GM18909 (cell line): Measurements from ENCODE around the gene SLC2A9.
"Not testable (repeated sequence)": the region's sequence is repeated elsewhere in the genome, so short reads cannot be mapped to it uniquely, and the experiment has no call there.

Source experiments
- ATAC-seq: cut with Tn5 transposase; IDR thresholded peaks from one replicate; pipeline ENCODE4 v1.9.1; 2021; ENCODE audit warnings: mild to moderate bottlenecking; ENCODE audit not compliant: unreplicated experiment, poor library complexity

The SLC2A9 gene

DNA sequence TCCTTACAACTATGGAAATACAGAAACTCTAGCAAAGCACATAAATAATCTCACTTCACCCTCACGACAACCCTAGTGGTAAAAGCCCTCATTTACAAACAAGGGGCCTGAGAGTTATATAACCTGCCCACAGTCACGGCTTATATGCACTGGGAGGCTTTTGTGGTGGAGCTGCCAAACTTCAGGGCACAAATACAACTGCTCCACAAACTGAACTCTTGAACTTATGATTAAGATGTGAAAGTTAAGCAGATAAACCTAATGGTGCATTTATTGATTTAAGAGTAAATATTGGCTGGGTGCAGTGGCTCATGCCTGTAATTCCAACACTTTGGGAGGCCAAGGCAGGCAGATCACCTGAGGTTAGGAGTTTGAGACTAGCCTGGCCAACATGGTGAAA lies 19.0 kb downstream of the SLC2A9 start:
- ATAC-seq, result peak; percentile 33

DNA sequence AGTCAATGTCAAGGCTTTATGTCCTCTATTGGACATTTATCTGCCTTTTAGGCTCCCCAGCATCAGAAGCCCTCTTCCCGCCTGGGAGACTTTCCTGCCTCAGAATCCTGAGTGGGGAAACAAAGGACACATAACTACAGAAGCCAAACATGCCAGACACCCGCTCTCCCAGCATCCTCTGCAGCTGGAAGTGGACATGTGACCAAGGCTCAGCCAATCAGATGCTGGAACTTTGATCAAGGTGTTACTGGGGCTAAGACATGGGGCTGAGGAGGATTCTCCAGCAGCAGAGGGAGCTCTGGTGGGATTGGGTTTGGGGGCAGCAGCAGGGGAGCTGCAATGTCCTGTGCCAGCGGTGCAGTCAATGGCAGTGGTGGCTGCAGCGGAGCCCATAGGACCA lies 19.5 kb downstream of the SLC2A9 start:
- no peak for ATAC-seq

DNA sequence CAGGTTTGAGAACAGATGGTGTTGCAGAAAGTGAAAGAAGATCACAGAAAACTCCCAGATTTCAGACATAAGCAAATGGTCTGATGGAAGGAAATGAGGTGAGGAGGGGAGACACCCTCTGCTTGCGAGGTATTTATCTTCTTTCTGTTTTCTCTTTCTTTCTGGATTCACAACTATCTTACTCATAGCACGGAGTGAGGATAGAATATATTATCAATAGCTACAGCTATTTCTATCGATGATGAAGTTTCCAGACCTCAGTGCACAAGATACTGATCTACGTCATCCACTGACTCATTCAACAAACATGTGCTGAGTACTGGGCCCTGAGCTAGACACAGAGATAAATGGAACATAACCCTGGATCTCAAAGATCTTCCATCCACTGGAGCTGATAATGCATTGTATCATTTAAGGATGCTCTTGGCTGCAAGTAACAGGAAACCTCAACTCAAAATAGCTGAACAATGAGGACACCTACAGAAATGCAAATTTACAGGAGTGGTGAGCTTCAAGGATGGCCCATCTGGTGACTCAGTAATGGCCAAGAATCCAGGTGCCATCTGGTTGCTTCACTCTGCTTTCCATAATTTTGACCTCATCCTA lies 21.2 kb downstream of the SLC2A9 start:
- ATAC-seq, result peak; percentile 46

DNA sequence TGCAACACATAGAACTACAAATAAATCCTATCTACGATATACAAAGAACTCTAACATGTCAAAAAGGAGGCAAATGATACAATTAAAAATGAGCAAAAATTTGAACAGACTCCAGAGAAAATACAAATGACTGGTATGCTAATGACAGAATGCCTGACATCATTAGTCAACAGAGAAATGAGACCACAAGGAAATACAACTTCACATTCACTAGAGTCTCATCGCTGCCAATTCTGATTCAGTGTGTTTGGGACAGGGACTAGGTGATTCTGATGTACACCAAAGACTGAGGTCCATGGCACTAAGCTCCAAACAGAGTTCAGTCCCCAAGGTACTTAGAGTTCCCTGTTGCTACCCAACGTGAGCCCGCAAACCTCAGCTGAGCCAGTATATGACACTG lies 23.4 kb downstream of the SLC2A9 start:
- ATAC-seq, result no peak

DNA sequence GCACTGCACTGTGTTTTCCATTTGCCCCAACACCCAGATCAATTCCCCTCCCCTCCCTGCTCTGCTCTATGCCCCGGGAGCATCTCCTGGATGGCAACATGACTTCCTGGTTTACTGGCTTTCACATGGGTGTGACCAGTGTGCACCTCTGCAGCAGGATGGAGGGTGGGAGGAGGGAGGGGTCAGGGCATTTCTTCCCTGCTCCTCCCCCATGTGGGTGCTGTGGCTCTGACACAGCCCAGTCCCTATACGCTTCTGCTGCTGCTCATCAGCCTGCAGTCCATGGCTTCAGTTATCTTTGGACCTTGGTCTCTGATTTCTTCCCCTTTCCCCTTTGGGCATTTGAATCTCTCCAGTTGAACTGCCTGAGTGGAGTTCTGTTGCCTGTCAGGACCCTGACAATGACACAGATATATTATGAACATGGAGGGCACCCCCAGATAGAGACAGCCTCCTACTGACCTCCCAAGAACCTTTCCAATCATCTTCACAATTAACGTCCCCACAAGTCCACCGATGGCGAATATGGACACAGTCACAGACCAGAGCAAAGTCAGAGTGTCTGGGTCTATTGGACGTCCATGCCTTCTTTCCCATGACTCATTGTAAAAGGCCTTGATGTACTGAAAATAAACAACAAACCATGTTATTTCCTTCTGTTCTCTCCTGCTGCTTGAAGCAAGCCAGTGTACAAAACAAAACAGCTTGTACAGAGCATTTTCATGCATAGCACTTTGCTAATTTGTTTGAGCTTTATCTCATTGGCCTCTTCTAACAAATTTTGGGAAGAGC lies 24.8 kb downstream of the SLC2A9 start:
- no peak for ATAC-seq

DNA sequence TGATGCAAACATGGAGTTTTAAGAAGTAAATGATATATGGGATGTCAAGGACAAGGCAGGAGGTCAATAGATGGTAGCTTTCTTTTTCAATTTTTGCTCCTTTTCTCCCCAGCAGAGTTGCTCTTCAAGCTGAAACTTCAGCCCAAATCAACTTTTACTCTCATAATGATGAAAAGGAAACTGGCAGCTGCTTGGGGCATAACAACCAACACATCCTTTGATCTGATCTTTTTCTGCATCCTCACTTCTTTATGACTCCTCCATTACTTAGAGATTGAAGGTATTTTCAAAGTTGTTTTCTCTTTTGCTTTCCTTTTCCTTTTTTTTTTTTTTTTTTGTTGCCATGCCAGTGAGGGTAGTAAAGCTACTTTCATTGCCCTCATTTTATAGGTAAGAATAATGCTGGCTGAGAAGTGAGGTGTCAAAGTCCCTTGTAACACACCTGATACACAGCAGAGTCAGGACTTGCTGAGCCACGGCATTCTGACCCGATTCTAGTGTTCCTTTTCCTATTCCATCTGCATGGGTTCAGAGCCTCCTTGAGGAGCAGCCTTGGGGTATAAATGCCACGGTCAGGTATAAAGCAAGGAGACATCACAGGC lies 26.9 kb downstream of the SLC2A9 start:
- peak; percentile 77 for ATAC-seq

DNA sequence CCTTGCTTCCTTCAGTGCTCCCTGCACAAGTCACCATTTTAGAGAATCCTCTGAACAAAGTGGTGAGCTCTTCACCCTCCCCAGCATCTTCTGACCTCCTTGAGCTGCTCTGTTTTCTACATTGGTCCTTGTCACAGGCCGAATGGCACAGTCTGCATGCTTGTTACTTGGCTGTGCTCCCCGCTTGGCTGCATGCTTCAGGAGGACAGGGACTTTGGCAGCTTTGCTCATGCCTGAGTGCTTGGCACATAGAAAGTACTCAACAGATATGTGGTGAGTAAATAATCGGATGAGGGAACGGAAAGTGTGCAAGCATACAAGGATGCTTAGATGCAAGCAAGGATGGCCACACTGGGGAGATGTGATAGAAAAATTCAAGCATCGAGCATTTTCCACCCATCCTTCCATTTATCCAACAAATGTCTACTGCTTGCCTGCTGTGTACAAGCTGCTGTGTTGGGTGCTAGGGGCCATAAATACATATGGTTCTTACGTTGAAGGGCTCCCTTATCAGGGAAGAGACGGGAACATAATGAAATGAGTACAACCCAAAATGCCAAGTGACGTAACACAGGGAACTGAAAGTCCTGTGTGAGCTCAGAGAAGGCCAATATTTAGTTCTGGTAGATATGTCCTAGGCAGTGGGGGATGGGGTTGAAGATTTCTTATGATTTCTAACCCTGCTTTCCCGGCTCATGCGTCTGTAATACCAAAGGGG lies 31.2 kb downstream of the SLC2A9 start:
- ATAC-seq, result no peak

DNA sequence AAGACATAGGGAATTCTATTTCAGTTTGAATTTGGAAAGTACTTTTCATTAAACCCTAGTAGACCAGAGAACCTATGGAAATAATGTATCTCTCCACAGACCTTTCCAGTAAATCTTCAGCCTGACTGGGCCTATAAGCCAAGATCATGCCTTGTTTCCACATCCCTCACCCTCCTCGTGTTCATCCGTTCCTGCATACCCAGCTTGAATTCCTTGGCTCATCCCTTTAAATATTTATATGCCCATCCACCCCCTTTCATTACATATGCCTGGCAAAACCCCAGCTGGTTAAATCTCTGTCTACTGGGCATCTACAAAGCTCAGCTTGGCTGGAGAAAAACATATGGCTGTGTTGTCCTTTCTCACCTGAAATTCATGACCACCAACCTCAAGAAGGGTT lies 32.4 kb downstream of the SLC2A9 start:
- no peak for ATAC-seq

DNA sequence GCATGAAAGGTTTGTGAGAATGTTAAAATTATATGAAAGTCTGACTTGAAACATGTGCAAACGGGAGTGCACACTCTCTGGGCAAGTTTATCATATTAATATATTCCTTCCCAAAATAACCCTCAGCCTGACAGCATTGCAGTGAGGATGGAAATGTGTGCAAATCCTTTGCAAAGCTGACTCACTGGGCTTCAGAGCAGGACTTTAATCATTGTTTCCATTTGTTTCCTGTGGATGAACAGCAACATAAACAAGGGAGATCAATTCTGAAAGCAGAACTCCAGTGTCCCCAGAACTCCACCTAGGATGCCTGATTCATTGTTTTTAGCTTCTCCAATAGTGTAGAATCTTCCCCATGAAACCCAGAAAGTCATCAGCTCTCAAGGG lies 32.9 kb downstream of the SLC2A9 start:
- no peak for ATAC-seq

DNA sequence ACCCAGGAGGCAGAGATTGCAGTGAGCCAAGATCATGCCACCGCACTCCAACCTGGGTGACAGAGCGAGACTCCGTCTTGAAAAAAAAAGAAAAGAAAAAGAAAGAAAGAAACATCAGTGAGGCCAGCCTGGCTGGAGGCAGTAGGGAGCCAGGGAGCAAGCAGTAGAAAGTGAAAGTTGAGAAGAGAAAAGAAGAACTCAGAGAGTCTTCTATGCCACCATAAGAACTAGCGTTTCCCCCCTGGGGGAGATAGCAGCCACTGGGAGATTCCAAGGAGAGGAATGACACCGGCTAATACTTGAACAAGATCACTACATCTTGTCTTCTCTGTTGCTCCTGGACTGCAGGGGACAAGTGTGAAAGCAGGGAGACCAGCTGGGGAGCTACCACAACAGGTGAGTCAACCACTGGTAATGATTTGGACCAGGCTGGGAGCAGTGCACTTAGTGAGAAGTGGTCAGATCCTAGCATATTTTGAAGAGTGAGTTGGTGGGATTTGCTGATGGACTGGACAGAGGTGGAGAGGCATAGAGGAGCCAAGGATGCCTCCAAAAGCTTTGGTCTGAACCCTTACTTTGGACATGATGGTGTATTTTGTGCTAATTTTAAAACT lies 33.4 kb downstream of the SLC2A9 start:
- peak; percentile 66 for ATAC-seq

DNA sequence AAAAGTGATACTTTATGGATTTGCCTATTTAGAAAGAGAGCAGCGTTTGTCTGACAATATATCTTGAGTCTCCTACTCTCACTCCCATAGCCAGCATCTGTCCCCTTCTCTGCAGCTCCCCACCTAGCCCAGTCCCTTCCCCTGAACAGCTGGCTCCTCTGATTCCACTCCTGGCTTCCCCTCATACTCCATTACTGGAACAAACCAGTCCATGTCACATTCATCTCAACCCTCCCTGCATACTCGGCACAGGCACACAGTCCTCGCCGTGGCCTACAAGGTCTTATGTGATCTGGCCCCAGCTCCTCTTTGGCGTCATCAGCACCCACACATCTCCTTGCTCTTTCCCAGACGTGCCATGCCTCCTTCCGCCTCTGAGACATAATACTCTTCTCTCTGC lies 36.7 kb downstream of the SLC2A9 start:
- no peak for ATAC-seq

DNA sequence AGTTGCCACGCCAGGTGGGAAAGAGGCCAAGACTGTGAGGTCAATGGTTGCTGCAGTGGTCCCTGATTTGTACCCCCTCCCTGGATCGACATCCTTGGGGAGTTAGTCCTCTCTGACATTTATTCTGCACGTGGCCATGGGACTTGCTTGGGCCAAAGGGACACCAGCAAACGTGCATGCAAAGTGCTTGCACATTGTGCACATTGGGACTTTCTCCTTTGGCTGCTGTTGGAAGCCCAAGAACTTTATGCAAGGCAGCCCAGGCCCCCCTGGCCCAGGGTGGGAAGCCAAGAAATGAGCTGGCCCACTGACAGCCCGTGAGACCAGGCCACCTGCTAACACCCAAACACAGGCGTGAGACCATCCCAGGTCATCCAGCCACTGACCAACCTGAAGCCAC lies 38.1 kb downstream of the SLC2A9 start:
- ATAC-seq, result no peak

DNA sequence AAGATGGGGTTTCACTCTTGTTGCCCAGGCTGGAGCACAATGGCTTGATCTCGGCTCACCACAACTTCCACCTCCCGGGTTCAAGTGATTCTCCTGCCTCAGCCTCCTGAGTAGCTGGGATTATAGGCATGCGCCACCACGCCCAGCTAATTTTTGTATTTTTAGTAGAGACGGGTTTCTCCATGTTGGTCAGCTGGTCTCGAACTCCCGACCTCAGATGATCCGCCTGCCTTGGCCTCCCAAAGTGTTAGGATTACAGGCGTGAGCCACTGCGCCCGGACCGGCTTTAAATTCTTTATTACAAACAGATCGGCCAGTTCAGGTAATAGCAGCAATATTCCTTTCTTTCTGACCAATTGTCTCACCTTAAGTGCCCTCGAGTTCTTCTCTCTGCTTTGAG lies 39.4 kb downstream of the SLC2A9 start:
- not testable (repeated sequence) for ATAC-seq

DNA sequence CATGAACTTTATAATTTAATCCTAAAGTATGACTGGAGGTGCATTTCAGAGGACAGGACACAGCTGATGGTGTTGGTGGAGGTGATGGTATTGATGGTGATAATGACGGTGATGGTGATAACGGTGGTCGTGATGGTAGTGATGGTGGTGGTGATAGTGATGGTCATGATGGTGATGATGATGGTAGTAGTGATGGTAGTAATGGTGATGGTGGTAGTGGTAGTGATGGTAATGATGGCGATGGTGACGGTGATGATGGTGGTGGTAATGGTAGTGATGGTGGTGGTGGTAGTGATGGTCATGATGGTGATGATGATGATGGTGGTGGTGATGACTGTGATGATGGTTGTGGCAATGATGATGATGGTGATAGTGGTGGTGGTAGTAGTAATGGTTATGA lies 40.4 kb downstream of the SLC2A9 start:
- ATAC-seq, result no peak

DNA sequence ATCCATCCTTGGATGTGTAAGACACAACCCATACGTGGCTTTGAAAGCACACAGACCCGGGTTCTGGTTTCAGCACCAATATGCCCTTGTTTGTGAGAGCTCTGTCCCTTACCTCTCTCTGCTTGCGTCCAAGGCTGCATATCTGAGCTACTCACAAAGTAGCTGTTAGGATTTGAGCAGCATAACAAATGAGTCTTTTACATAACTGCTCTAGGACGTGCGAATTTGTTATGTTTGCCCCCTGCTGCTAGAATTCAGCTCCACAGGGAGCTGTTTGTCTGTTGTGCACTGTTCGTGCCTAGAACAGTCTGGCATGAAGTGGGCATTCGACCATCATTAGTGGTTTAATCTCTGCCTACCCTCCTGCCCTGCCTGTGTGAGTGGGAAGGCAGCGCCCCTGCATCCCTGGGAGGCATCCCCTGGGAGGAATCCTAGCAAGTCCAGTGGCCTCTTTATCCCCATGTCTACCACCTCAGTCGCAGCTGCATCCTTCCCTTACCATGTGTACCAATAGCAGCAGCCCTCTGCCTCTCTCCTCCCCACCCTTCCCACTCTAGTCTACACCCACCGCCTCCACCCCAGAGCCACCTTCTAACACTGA lies 42.1 kb downstream of the SLC2A9 start:
- no peak for ATAC-seq

DNA sequence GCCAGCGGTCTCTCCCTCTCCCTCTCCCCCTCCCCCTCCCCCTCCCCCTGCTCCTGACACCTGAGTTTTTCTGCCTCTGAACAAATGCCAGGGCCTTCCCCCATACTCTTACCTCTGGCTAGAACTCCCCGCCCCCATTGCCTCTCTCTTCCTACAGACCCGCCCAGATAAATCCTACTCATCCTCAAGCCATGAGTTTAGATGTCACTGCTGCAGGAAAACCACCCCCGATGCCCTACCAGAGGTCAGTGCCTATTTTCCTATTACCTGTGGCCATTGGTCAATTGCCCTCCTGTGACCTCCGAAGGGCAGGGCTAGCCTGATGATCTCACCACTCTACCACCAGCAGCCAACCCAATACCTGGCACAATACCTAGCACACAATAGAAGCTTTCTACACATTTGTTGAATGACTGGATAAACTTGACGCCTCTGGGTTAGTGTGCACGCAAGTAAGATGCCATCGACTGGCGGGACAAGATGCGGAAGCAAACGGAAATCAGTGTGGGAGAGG lies 43.7 kb downstream of the SLC2A9 start:
- ATAC-seq, result no peak

DNA sequence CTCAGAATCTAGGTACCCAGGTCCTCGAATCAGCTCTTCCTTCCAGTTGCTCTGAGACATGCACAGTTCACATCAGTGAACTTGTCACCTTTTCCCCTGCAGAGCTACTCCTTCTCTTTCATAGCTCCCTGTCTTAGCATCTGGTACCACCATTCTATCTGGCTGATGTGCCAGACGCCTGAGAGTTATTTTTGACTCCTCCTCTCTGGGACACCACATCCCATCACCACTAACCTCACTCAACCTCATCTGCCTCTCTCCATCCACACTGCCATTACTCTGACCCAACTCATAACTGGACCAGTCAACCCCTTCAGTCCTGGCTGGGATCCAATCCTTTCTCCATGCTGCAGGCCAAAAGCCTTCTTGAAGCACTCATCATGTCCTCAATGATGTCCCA lies 44.5 kb downstream of the SLC2A9 start:
- ATAC-seq, result no peak

DNA sequence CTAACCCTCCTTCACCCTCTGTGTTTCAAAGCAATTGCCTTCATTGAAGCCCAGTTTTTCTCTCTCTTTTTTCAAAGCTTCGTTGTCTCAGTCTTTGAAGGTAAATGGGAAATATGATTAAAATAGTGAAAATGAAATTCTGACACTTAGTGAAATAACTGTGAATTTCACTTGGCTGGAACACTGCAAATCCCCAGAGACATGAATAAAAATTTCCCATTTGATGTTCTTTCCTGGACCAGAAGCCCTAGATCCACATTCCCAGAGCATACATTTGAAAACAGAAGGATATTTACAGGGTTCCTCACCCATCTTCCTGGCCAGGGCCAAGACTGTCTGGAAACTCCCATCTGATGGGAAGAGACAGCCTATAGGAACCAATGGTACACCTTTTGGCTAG lies 45.0 kb downstream of the SLC2A9 start:
- no peak for ATAC-seq

DNA sequence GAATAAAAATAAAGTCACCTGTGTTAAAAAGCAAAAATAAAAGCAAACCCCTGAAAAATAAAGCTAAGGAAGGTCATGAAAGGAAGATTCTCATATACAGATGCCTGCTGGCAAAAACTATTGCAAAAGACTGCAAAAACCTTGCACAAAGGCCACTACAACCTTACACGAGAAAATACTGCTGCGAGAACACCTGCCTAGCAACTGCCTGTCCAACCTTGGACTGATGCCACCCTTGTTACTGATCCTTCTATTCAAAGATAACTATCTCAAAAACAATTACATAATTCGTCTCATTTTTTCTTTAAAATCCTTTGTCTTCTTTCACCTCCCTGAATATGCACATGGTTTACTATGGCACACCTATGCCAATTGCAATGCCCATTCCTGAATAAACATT lies 49.6 kb downstream of the SLC2A9 start:
- no peak for ATAC-seq

DNA sequence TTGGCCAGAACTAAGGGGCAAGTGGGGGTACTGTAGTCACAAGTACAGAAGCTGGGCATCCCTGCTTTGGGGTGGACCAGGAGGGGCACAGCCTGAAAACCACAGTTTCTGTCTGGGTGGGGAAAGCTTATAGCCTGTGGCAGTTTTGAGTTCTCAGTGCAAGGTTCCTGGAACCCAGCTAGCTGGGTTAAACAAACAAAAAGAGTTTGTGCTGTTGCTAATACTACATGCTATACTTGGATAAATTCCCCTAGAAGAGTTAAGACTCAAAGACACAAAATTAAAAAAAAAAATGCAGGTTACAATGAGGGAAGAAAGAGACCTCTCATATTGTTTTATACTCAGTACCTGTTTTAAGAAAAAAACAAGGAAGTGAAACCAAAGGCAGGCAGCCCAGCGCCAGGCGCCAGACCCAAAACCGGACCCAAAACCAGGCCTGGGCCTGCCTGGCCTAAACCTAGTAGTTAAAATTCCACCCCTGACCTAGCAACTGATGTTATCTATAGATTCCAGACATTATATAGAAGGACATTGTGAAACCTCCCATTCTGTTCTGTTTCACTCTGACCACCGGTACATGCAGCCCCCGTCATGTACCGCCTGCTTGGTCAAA lies 50.8 kb downstream of the SLC2A9 start:
- peak; percentile 87 for ATAC-seq
